Measurements from ENCODE around the gene NMU.
A peak's percentile ranks its signal among the peaks of the same experiment; 100 is the strongest.
"Not testable (repeated sequence)": the region's sequence is repeated elsewhere in the genome, so short reads cannot be mapped to it uniquely, and the experiment has no call there.

NMU gene

DNA sequence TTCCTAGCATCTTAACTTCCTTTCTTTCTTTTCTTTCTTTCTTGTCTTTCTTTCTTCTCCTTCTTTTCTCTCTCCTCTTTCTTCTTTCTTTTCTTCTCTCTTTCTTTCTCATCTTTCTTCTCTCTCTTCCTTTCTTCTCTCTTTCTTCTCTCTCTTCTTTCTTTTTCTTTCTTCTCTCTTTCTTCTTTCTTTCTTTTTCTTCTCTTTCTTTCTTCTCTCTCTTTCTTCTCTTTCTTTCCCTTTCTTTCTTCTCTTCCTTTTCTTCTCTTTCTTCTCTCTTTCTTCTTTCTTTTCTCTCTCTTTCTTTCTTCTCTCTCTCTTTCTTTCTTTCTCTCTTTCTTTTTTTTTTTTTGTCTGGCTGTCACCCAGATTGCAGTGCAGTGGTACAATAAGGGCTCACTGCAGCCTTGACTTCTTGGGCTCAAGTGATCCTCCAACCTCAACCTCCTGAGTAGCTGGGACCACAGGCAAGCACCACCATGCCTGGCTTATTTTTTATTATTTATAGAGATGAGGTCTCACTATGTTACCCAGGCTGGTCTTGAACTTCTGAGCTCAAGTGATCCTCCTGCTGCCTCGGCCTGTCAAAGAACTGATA is 17.5 kb downstream of the NMU start:
- DNase-seq, result no peak

DNA sequence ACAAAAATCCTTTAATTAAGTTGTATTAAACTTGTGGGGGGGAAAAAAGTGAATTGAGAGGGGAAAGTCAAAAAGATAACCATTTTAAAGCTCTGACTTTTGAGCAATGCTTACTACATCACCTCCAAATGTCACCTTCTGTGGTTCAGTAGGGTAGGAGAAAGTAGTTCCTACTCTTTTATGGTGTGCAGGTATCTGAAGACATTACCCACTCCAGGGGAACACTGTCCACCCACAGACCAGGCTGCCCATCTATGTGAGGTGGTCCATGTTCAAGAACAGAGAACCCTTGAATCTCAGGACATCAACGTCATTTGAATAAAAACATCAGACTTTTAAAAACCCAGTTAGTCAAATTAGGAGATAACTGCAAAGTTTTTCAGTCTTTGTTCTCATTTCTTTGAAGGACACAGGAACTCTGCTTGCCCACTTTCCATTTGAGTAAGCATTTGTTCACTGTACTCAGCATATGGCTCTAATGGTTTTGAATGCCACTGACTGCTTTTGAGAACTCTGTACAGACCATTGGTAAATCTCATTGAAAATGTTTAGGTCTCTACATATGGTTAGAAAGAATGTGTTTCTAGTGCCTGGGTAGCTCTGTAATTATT is 18.4 kb downstream of the NMU start:
- DNase-seq, result no peak

DNA sequence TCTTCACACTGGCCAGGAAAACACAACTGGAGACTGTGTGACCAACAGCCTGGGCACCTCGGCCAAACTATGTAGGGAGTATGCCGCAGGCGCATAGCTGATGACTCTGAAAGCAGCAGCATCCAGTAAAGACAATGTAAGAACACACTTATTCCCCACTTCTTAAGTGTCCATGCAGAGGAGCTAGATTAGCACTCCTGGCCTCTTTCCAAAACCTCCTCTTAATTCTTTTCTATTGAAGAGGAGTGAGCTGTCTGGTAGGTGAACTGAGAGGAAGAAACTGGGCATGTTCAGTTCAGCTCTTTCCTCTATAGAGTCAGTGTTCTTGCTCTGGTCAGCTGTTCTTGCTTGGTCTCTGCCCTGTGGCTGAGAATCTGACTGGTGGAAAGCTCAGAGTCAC is 21.1 kb downstream of the NMU start:
- no peak for DNase-seq

DNA sequence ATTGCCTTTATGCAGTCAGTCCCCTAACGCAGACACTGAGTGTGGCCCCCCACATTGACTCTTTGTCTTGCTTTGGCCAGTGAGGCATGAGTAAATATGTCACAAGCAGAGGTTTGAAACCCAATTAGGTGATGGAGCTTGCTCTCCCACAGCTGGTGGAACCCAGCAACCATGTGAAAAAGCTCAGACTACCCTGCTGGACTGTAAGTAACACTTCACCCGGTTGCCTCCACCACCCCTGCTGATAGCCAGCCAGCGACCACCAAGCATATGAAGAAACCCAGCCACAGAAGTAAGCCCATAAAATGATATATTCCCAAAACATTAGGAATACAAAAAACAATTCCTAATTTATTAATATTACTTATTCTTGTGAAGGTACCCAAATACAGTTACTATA is 22.5 kb downstream of the NMU start:
- no peak for DNase-seq

DNA sequence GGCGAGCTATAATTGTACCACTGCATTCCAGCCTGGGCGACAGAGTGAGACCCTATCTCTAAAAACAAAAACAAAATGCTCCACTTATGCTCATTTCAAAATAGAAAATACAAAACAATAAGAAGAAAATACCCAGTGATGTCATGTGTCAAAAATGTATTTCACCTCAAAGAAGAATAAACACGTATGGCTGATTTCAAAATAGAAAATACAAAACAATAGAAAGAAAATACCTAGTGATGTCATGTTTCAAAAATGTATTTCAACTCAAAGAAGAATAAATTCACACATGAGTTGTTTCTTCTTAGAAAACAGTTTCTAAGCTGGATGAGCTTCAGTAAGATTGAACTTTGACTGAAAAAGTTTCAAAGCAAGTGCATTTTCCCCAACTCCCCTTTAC is 23.8 kb downstream of the NMU start:
- DNase-seq, result no peak

DNA sequence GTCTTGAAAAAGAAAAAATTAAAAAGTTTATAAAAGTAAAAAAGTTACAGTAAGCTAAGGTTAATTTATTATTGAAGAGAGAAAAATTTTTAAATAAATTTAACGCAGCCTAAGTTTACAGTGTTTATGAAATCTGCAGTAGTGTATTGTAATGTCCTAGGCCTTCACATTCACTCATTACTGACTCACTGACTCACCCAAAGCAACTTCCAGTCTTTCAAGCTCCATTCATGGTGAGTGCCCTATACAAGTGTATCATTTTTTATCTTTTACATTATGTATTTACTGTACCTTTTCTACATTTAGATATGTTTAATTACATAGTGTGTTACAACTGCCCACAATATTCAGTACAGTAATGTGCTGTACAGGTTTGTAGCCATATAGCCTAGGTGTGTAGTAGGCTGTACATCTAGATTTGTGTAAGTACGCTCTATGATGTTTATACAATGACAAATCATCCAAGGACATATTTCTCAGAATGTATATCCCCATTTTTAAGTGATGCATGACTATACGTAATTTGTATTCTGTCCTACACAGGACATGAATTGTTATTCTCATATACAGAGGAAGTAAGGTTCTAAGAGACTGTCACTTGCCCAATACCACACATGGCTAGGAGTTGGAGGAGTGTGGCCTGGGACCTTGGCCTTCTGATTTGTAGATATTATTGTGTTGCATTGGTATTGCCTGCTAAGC is 24.6 kb downstream of the NMU start:
- no peak for DNase-seq

DNA sequence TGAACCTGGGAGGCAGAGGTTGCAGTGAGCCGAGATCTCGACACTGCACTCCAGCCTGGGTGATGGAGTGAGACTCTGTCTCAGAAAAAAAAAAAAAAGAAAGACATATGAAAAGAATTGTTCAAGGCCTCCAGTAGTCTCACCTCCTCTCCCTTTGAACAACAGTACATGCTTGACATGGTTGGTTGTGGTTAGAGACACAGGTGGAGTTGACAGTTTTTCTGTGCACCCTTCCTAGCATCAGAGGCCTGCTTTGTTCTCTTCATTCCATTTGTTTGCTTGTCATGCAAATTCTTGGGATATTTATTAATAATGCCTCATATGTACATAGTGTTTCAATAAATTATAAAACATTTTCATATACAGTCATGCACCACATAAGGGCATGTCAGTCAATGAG is 25.7 kb downstream of the NMU start:
- no peak for DNase-seq

DNA sequence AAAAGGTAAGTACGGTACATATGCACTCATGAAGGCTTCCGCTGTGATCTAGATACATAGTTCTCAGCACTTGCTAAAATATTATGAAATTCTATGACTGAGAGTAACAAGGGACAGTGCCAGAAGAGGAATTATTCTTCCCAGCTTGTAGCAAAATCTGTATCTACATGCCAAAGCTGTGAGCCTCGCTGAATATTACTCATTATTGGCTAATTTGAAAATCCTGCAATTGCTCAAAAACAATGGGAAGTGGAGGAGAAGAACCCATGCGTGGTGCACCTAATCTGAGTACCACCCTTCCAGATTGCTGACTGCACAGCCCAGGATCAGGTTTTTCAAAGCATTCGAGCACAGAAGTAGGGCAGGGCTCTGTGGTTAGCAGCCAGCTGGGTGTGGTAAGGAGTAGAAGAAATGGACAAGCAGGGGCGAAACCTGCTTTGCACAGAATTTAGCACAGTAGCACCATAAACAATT is 26.7 kb downstream of the NMU start:
- DNase-seq, result no peak

DNA sequence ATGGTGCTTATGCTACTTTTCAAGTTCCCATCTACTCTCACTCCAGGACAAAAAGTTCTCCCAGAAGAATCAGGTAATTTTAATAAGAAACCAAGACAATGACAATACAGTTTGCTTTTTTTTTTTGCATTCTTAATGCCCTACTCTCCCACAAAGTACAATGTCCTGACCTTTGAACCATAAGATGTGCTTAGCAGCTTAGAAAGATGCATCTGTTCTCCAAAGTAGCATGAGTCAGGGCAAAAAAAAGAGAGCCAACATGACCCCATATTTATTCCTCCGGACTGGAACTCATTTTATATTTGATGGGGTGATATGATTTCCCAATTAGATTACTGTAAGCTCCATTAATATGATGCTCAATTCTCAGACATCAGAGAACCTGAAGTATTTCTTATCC is 27.5 kb downstream of the NMU start:
- DNase-seq, result no peak

DNA sequence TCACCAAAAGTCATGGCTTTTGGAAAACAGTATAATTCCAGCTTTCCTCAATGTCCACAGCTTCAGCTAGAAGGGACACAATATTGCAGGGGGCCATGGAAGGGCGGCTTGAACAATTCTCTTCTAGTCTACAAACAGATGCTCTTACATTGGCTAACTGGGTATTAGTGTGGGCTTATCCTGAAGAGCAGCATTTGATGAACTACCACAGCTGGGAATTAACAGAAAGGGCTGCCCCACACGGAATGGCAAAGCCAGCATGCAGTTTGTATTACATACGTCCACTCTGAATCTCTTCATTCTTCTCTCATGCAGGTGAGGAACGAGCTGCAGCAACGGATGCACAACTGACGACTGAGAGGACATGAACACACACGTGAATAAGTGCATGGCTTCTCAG is 31.1 kb downstream of the NMU start:
- DNase-seq, result no peak

DNA sequence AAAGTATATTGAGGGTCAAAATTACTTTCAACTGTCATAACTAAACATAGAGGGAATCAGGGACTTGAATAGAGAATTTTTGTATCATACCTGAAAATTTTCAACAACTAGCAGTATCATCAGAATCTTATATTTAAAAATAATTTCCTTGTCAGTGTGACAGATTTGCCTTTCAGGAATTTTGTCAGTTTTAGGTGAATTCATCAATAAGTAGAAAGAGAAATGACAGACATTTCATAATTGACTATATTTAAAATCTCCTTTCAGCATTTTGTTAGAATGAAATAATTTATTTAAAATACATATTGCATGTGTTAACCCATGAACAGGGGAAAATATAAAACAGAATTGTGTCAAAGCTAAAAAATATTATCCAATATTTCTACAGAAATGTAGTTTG is 35.5 kb downstream of the NMU start:
- no peak for DNase-seq

DNA sequence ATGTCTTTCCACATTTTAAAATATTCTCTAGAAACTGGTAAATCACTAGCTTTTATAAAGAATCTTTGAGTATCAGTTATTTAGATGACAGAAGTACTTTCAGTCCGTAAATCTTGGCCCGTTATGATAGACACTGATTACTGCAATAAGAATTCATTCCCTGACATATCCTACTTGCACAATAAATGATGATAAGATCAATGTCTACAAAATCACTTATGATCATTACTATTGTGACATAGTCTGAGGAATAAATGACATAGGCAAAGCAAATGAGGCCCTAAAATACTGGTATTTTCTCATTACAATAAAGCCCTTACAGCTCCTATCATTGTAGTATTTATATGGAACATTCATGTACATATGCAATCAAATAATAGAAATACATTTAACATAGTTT is 37.5 kb downstream of the NMU start:
- no peak for DNase-seq

DNA sequence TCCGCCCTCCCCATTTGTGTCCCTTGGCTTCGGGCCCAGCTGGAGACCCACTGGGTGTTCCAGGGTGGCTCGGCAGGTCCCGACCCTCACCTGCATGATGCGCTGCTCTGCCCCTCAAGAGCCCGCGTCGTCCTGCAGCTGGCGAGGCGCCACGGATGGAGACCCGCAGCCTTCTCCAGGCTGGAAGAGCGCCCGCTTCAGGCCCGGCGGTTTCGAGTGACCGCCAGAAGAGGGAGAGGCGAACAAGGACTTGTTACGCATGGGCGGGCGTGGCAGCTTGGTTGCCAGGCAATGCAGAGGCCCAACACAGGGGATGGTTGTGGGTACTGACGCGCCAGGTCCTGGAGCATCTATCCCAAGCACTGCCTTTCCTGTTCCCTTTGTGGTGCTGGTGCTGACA is 44.1 kb downstream of the NMU start, which contains the start of gene PDCL2:
Gene PDCL2, minus strand, starts transcription at position 232 of the 400 bp plus-strand sequence. Its CDS starts 136 bp downstream, at position 96.
- DNase-seq, result no peak

DNA sequence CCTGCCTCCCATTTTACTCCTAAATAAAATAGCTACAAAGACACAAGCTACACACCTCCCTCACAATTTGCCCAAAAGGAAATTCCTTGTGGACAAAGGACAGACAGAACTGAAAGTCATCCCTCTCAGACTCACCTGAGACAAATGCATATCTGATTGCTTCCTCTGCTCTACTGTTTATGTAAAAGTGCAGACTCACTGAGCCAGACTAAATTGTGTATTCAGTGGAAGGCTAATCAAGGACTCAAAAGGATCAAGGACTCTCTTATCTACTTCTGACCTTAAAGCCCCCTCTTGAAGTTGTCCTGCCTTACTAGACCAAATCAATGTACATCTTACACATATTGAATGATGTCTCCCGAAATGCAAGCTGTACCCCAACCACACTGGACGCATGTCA is 47.9 kb downstream of the NMU start:
- no peak for DNase-seq

DNA sequence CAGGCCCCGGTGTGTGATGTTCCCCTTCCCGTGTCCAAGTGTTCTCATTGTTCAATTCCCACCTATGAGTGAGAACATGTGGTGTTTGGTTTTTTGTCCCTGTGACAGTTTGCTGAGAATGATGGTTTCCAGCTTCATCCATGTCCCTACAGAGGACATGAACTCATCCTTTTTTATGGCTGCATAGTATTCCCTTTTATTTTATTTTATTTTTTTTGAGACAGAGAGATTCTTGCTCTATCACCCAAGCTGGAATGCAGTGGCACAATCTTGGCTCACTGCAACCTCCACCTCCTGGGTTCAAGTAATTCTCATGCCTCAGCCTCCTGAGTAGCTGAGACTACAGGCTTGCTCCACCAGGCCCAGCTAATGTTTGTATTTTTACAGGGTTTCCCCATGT is 53.3 kb downstream of the NMU start:
- DNase-seq, result not testable (repeated sequence)

DNA sequence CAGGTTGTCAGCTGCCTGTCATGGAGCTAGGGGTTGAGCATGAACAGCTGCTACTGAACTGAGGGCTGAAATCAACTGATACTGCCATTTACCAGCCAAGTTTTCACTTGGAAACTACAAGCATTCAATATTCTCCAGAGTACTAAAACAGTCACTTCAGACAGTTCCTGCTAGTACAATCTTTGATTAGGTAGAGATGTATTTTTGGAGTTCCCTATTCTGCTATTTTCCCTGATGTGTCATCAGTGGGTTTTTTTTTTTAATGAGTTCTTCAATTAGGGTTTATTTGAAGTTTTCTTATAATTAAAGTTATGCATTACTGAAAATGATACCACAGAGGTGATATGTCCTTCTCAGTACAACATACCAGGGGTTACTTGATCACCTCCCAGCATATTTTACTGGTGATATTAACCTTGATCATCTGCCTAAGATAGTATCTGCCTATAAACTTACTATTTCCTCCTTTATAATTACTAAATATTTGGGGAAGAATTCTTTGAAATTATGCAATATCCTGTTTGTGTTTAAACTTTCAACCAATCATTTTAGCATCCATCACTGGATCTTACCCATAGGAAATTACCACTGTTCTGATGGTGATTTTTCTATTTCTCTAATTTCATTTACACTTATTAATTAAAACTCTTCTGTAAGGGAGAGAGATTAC is 57.6 kb downstream of the NMU start:
- no peak for DNase-seq

DNA sequence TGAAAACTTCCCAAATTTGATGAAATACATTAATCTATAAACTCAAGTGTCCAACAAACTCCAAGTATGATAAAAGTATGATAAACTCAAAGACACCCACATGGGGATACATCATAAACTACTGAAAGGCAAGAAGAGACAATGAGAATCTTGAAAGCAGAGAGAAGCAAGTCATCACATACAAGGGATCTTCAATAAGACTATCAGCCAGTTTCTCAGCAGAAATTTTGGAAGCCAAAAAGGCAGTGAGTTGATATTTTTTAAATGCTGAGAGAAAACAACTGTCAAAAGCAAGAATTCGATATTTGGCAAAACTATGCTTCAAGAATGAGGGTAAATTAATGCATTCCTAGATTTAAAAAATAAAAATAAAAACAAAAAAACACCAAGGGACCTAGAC is 60.6 kb downstream of the NMU start:
- DNase-seq, result no peak

DNA sequence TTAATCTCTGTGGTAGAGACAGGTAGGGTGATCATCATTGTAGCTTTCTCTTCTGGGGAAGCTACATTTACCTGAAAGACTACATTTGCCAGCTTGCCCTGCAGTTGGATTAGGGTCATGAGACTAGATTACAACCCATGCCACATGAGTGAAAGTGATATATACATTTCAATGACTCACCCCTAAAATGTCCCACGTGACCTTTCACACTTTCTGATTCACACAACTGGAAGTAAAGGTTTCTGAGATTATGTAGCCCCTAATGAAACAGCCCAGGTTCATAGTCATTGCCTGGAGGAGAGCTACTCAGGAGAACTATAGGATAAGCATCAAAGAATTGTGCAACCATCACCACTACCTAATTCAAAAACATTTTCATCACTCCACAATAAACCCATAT is 61.8 kb downstream of the NMU start:
- no peak for DNase-seq

DNA sequence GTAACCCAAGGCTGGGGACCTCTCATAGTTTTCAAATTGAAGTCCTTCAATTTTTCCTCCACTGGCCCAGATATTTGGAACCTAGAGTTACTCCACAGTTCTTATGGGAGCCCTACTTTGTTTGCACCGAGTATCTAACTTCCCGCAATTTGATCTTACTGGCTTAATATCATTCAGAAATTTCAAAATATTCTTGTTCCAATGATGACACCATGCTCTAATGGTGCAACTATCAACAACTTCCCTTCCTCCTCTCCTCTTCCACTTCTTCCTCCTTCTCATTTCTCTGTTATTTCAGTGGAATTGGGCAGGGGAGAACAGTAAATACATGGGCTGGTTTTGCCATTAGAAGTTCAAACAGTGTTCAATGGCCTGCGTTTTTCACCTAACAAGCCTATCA is 64.3 kb downstream of the NMU start:
- no peak for DNase-seq

DNA sequence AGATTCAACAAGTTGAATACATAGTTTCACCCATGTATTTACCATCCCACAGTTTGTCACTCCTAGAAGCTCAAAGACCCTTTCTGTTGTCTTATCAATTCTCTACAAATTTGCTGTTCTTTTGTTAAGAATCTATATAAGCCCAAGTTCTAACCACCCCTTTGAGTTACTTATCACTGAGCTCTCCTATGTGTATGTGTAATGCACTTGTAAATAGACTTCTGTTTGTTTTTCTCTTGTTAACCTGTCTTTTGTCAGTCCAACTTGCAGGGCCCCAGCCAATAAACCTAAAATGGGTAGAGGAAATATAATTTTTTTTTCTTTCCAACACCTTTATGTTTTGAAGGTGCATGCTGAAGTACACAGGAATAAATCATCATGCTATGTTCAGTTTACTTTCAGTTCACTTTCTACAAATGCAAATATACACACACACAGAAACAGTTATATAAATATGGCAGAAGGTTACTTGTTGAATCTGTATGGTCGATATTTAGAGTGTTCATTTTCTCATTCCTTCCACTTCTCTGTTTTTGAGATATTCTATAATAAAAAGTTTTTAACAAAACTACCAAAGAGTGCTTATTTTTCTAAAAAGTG is 67.1 kb downstream of the NMU start:
- DNase-seq, result no peak

DNA sequence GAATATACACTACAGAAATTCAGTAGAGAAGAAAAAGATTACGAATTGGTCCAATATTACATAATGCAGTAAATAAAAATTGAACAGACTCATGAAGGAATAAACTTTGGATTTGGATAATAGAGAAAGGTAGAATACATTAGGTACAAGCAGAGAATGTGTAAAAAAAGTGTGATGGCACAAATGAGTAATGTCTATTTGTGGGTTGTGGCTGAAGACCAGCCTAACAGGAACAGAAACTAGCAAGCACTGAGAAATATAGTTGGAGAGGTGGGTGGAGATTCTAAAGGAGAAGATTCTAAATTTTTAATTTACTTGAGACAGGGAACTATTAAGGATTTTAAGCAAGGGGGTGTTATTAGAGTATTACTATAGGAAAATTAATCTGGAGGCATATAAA is 74.2 kb downstream of the NMU start:
- DNase-seq, result no peak

DNA sequence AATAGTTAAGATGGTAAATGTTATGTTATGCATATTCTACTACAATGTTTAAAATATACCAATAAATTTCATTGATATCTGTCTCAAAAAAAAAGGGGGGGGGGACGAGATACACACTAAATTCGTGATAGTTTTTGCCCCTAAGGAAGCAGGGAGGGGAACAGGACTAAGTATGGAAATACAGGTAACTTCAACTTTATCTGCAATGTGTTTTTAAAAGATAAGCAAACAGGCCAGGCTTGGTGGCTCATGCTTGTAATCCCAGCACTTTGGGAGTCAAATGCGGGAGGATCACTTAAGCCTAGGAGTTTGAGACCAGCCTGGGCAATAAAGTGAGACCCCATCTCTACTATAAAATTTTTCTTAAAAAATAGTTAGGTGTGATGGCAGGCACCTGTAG is 76.0 kb downstream of the NMU start:
- no peak for DNase-seq

DNA sequence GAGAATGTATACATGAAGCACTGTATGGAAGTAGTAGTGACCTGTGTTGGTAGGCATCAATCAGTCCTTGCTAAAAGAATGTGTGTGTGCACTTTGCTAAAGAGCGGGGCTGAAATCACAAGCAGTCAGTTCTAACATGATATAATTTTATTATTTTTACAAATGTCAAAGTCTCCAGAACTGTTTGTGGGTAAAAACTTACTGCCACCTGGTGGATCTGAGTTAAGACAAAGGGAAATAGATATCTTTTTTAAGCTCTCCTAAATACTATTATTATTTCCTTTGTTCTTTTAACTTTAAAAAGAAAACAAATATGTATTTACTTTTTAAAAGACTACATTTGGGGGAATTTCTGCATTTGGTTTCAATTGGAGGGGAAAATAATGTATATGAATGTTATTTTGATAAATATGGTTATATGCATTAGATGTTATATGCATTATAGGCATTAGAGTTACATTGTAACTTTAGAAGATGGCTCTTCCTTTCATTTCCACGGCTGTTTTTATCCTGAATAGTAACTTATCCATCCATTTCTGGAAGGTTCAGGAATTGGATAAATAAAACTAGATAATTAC is 81.6 kb downstream of the NMU start:
- DNase-seq, result peak; percentile 13
